CD4-positive, alpha-beta T cell treated with Interleukin-2 at 100 ng/mL for 4 hours (primary cell): ENCODE data around the gene CRYGS.
"Not testable (repeated sequence)": the region's sequence is repeated elsewhere in the genome, so short reads cannot be mapped to it uniquely, and the experiment has no call there.

Source experiments
- DNase-seq: peaks from one replicate; pipeline ENCODE4 v3.0.0-alpha.2; 2020; ENCODE audit warnings: low spot score

CRYGS gene

DNA sequence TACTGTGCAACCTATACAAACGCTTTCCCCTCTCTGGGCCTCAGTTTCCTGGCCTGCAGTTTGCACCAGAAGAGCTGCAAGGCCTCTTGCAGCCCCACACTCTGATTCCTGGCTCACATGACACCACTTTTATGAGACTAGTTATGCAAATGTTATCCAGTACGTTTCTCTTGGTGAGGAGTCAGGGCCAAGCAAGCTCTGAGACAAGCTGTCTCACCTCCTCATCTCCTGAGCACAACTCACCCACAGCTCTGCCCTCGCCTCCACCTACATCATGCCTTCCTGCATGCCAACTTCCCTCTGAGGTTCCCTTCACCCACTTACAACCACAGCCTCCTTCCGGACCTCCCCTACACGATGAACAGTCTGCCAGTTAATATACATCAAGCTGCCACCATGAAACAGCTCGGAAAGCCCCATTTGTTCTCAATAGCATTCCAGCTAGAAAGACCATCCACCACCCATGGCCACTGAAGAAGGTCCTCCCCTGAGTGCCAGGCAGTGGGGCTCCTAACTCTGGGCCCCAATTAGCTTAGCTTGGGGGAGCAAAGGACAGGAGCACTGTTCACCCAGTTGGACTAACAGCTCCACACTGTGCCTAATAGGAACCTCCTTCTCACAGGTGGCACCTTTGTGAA lies 25.0 kb downstream of the CRYGS start:
- DNase-seq, result peak; percentile 76

DNA sequence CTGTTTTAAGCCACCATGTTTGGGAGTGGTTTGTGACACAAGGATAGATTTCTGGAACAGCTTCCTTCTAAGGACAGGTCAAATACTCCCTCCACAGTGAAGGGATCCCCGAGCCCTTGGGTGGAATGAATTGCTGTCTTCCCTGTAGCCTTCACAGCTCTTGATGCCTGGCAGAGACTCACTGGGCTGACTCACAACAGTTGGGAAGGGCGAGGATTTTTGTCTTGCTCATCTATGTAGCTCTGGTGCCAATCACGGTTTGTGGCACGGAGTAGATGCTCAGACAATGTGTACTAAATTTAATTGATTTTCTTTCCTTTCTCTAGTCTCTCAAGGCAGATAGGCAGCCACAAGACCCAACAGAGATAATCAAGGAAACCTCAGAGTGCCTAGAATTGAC lies 27.0 kb downstream of the CRYGS start:
- DNase-seq, result no peak

GRCh38 chr3:186516646-186517045 lies 27.5 kb downstream of the CRYGS start:
- no peak for DNase-seq

DNA sequence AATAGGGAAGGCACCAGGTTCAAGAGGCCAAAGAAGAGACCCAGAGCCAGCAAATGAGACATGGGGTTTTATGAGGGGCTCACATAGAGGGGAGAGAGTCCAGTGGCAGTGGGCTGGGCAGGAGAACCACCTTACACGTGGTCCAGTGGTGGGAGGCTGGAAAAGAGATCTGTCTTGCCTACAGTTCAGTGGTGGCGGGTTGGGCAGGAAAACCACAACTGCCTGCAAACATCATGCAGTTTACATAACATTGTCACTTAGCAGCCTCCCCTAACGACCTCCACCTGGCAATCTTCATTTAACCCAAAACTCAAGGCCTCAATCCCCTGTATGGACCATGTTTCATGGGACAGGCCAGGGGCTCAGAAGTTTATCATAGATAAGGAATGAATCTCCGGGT lies 29.1 kb downstream of the CRYGS start:
- DNase-seq, result peak; percentile 41

GRCh38 chr3:186514296-186515002 lies 29.7 kb downstream of the CRYGS start:
- no peak for DNase-seq

- no peak for DNase-seq
Measured at GRCh38 chr3:186513386-186513785, 30.8 kb downstream of the CRYGS start.

- no peak for DNase-seq
Measured at GRCh38 chr3:186512570-186513302, 31.4 kb downstream of the CRYGS start.

GRCh38 chr3:186511702-186512101 lies 32.5 kb downstream of the CRYGS start:
- DNase-seq, result no peak

GRCh38 chr3:186511245-186511644 lies 32.9 kb downstream of the CRYGS start:
- no peak for DNase-seq

DNA sequence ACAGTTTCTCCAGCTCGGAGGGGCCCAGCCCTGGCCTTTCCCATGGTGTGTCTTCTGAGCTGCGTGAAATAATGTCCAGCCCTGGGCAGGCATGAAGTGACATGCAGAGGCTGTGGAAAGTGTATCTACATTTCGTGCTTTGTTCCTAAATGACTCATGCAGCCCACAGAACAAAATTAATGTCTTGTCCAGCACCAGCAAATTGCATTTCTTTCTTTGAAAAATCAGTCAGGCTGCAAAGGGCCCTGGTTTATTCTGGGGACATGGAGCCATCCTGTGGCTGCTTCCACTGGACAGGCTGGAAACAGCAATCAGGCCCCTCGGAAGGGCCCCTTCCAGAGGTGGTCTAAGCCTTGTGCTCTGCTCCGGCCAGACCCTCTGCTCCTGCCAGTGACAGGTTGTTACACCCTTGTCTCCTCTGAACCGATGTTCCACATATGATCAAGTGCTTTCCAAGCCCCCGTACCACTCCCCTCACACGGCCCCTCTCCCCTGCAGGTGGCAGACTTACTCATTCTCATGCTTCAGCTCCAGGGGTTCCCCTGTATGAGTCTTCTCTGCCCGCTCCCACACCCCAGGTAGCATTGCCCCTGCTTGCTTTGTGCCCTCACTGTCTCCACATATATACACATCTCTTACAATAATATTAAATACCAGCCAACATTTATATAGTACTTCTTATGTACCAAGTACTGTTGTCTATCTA lies 33.7 kb downstream of the CRYGS start:
- no peak for DNase-seq

- no peak for DNase-seq
Measured at GRCh38 chr3:186509423-186509822, 34.8 kb downstream of the CRYGS start.

- no peak for DNase-seq
Measured at GRCh38 chr3:186506857-186507256, 37.3 kb downstream of the CRYGS start.

DNA sequence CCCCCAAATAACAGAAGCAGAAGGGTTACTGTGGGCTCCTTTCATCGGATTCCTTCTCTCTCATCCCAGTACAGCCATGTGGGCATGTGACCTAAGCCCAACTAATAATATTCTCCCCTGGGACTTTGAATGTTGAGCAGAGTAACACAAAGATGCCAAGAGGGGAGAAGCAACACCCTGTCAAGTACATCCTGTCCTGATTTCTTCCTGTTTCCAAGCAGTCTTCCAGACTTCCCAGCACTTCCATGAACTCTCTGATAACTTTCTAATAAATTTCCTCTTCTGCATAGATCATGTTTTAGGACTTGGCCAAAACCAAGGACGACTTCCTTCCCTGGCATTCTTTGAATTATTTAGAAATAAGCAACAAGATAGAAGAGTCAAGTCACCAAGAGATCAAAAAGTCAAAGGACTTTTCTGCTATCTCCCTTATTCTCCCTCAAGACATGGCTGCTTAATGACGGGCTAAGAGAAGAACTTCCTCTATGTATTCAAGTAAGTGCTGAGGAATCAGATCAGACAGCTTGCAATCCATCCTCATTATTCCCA lies 37.9 kb downstream of the CRYGS start:
- no peak for DNase-seq

GRCh38 chr3:186502966-186503712 lies 41.0 kb downstream of the CRYGS start:
- DNase-seq, result no peak

GRCh38 chr3:186502138-186502948 lies 41.8 kb downstream of the CRYGS start:
- no peak for DNase-seq

GRCh38 chr3:186499949-186500348 lies 44.2 kb downstream of the CRYGS start:
- DNase-seq, result not testable (repeated sequence)

DNA sequence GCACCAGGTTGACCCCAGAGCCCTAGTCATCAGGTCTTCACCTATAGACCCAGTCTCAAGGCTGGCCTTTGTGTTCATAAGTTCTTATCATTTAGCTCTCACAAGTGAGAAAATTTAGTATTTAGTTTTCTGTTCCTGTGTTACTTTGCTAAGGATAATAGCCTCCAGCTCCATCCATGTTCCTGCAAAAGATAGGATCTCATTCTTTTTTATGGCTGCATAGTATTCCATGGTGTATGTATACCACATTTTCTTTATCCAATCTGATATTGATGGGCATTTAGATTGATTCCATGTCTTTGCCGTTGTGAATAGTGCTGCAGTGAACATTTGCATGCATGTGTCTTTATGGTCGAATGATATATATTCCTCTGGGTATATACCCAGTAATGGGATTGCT lies 46.2 kb downstream of the CRYGS start:
- not testable (repeated sequence) for DNase-seq

- DNase-seq, result no peak
Measured at GRCh38 chr3:186497608-186498007, 46.6 kb downstream of the CRYGS start.

GRCh38 chr3:186496635-186497034 lies 47.5 kb downstream of the CRYGS start:
- DNase-seq, result no peak

DNA sequence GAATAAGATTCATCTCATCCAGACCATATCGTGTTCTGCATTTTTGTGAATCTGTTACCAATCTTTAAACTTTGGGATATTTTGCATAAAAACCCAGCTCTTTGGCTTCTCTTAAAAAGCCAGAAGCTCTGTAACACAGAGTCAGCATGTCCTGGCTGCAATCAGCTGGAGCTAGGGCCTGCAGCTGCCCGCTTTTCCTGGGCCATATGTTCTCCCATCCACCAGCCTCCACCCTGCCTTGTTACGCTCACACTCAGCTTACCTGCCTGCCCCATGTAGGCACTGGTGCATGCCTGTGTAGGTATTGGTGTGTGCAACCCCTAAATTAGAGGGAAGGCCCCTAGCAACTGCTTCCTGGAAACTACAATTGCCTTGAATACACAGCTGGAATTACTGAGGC lies 48.2 kb downstream of the CRYGS start:
- no peak for DNase-seq
